Esophagus muscularis mucosa (tissue), 4 donors: ENCODE data around the gene MGLL. TPM values are rescaled to one million over a fixed set of nuclear protein-coding genes. Genes with fewer than 3 reads are reported as not detected.
A peak's percentile ranks its signal among the peaks of the same experiment; 100 is the strongest.

Experiments used
- DNase-seq: peaks from one replicate; pipeline ENCODE4 v3.0.0-alpha.2; 2017; ENCODE audit errors: extremely low spot score
- H3K27ac ChIP-seq, 4 donors: fragments of 200-600 bp; sonication (generic); replicated peaks in 1 of 4; 1 replicate in 3 of 4; 2 replicates in 1 of 4; pipeline ENCODE4 v1.5.1; 2016 to 2019; ENCODE audit warnings: mild to moderate bottlenecking in 1 of 4
- H3K27me3 ChIP-seq, 4 donors: fragments of 200-600 bp; sonication (generic); one replicate each; pipeline versions ENCODE4 v1.5.1 to v1.6.0; 2016 to 2019
- H3K36me3 ChIP-seq, 4 donors: fragments of 200-600 bp; sonication (generic); one replicate each; pipeline ENCODE4 v1.5.1; 2016 to 2019
- H3K4me1 ChIP-seq, 4 donors: fragments of 200-600 bp; sonication (generic); one replicate each; pipeline ENCODE4 v1.5.1; 2016 to 2019
- H3K4me3 ChIP-seq, 4 donors: fragments of 200-600 bp; sonication (generic); 1 replicate in 2 of 4; 2 replicates in 2 of 4; pipeline ENCODE4 v1.5.1; 2016 to 2019; ENCODE audit warnings: mild to moderate bottlenecking in 4 of 4, moderate library complexity in 1 of 4
- H3K9me3 ChIP-seq, 4 donors: fragments of 200-600 bp; sonication (generic); 1 replicate in 3 of 4; 2 replicates in 1 of 4; pipeline ENCODE4 v1.5.1; 2016 to 2019
- CTCF ChIP-seq, 3 experiments: fragments of 200-600 bp in 2 of 3; fragments of 450-650 bp in 1 of 3; sonication (generic) in 2 of 3; IDR thresholded peaks; one replicate each; pipeline ENCODE4 v1.5.1; 2017 to 2019; ENCODE audit warnings: antibody characterized with exemption in 3 of 3, mild to moderate bottlenecking in 2 of 3, moderate library complexity in 1 of 3
- EP300 ChIP-seq: sonication (generic); formaldehyde crosslinking; IDR thresholded peaks from one replicate; pipeline ENCODE4 v1.6.1; 2017; ENCODE audit warnings: antibody characterized with exemption
- POLR2A ChIP-seq: fragments of 450-650 bp; IDR thresholded peaks from one replicate; pipeline ENCODE4 v1.6.1; 2017; ENCODE audit warnings: antibody characterized with exemption, moderate library complexity, mild to moderate bottlenecking, low read depth
- POLR2AphosphoS5 ChIP-seq, 2 donors: sonication (generic); formaldehyde crosslinking; IDR thresholded peaks; one replicate each; pipeline ENCODE4 v1.6.1; 2017; ENCODE audit warnings: antibody characterized with exemption in 2 of 2
- WGBS: methylation state at CpG from one replicate; pipeline ENCODE4 v1.1.5; 2018; 5-methylcytosine and 5-hydroxymethylcytosine counted together
- intact Hi-C: fragments of 100-400 bp; cut with DNase I; formaldehyde crosslinking; loops from one replicate; pipeline ENCODE4 v1.15.1; 2023
- total RNA-seq, 4 donors: library from RNA; depleted of rRNA; stranded (reverse); fragments of >200 nt; gene quantifications; one replicate each; pipeline versions ENCODE4 v1.1.0 to v1.2.1, GENCODE V29; 2016

The MGLL gene
- total RNA-seq, 4 donors from 2014 or later, result 56.5 to 155 (median 80.7) TPM

GRCh38 chr3:127840671-127841070 lies 18.4 kb upstream of the MGLL start:
- intact Hi-C loops, result no loop called here
- WGBS, result 84% methylated on average over 8 of the region's 8 CpGs
- TF ChIP-seq POLR2A, result no peak

GRCh38 chr3:127839099-127839498 lies 16.8 kb upstream of the MGLL start:
- no peaks in the 10 kb centered on the region for H3K36me3 ChIP-seq
- intact Hi-C loops, result loop anchor here (10.0 kb wide), 1 partner anchor 264 kb away; no protein-coding TSS in a partner anchor
- no peak overlapping the region for H3K4me3 ChIP-seq
- no peak overlapping the region for H3K27ac ChIP-seq
- no peak for DNase-seq
- 87% methylated on average over 5 of the region's 5 CpGs for WGBS
- H3K27me3 ChIP-seq, result peaks cover 0 to 5% (median 0%) of the 10 kb centered on the region in 4 donors
- H3K4me1 ChIP-seq, result no peaks in the 10 kb centered on the region
- TF ChIP-seq CTCF (IDR thresholded peaks at IDR 0.05) (no peak), POLR2A (no peak), POLR2AphosphoS5 (IDR thresholded peaks at IDR 0.05) (no peak), EP300 (no peak)
- no peaks in the 10 kb centered on the region for H3K9me3 ChIP-seq

More at GRCh38 chr3:127840671-127841070, 18.4 kb upstream of the MGLL start:
- H3K36me3 ChIP-seq, result no peaks in the 10 kb centered on the region
- DNase-seq, result peak; percentile 53
- H3K4me1 ChIP-seq, result no peaks in the 10 kb centered on the region
- H3K27me3 ChIP-seq, result peaks cover 0 to 5% (median 0%) of the 10 kb centered on the region in 4 donors
- H3K9me3 ChIP-seq, result no peaks in the 10 kb centered on the region
- no peak overlapping the region for H3K27ac ChIP-seq
- no peak overlapping the region for H3K4me3 ChIP-seq

GRCh38 chr3:127835993-127836882 lies 13.9 kb upstream of the MGLL start:
- H3K4me1 ChIP-seq, result no peaks in the 10 kb centered on the region
- intact Hi-C loops, result loop anchor here (10.0 kb wide), 1 partner anchor 261 kb away; no protein-coding TSS in a partner anchor
- WGBS, result 91% methylated on average over 8 of the region's 8 CpGs
- no peak overlapping the region for H3K4me3 ChIP-seq
- H3K9me3 ChIP-seq, result no peaks in the 10 kb centered on the region
- no peak for DNase-seq
- H3K36me3 ChIP-seq, result no peaks in the 10 kb centered on the region
- no peak for TF ChIP-seq POLR2AphosphoS5 (IDR thresholded peaks at IDR 0.05)
- no peak for TF ChIP-seq CTCF (IDR thresholded peaks at IDR 0.05)
- TF ChIP-seq POLR2A, result no peak
- TF ChIP-seq EP300, result no peak
- no peak overlapping the region for H3K27ac ChIP-seq
- peaks cover 0 to 5% (median 0%) of the 10 kb centered on the region in 4 donors for H3K27me3 ChIP-seq

- WGBS, result 93% methylated on average over 4 of the region's 4 CpGs
- intact Hi-C loops, result loop anchor here (10.0 kb wide), 1 partner anchor 260 kb away; no protein-coding TSS in a partner anchor
Observed at GRCh38 chr3:127834771-127835170, 12.5 kb upstream of the MGLL start.

More at GRCh38 chr3:127834771-127835170, 12.5 kb upstream of the MGLL start:
- Histone ChIP-seq H3K27me3 (peaks cover 0 to 5% (median 0%) of the 10 kb centered on the region in 4 donors), H3K36me3 (no peaks in the 10 kb centered on the region), H3K9me3 (peaks cover 0 to 4% (median 0%) of the 10 kb centered on the region in 4 donors), H3K4me3 (no peak overlapping the region), H3K27ac (no peak overlapping the region), H3K4me1 (no peaks in the 10 kb centered on the region)
- TF ChIP-seq POLR2A (no peak), POLR2AphosphoS5 (IDR thresholded peaks at IDR 0.05) (no peak), CTCF (IDR thresholded peaks at IDR 0.05) (no peak)
- DNase-seq, result no peak
